Sigmoid colon (tissue), 7 donors: ENCODE data around the gene LRP1B. TPM values are rescaled to one million over a fixed set of nuclear protein-coding genes. Genes with fewer than 3 reads are reported as not detected.
"Not testable (repeated sequence)": the region's sequence is repeated elsewhere in the genome, so short reads cannot be mapped to it uniquely, and the experiment has no call there.

Experiments
- DNase-seq: peaks from one replicate; pipeline ENCODE4 v3.0.0-alpha.2; 2019
- H3K27ac ChIP-seq, 4 donors: fragments of 200-600 bp; sonication (generic); one replicate each; pipeline ENCODE4 v1.5.1; 2016 to 2019; ENCODE audit warnings: mild to moderate bottlenecking in 1 of 4
- H3K27me3 ChIP-seq, 3 donors: fragments of 200-600 bp; sonication (generic); one replicate each; pipeline ENCODE4 v1.5.1; 2019; ENCODE audit warnings: mild to moderate bottlenecking in 1 of 3
- H3K36me3 ChIP-seq, 4 donors: fragments of 200-600 bp; sonication (generic); one replicate each; pipeline ENCODE4 v1.5.1; 2016 to 2019
- H3K4me1 ChIP-seq, 4 donors: fragments of 200-600 bp; sonication (generic); one replicate each; pipeline ENCODE4 v1.5.1; 2017 to 2019
- H3K4me3 ChIP-seq, 4 donors: fragments of 200-600 bp; sonication (generic); one replicate each; pipeline ENCODE4 v1.5.1; 2017 to 2019; ENCODE audit warnings: mild to moderate bottlenecking in 2 of 4, moderate library complexity in 1 of 4
- H3K9me3 ChIP-seq, 4 donors: fragments of 200-600 bp in 3 of 4; sonication (generic) in 3 of 4; one replicate each; pipeline versions ENCODE4 v1.5.1 to v1.6.1; 2013 to 2019
- EP300 ChIP-seq, 4 donors: sonication (generic); formaldehyde crosslinking; IDR thresholded peaks; one replicate each; pipeline ENCODE4 v1.6.1; 2017; ENCODE audit warnings: antibody characterized with exemption in 4 of 4
- POLR2A ChIP-seq, 2 donors: fragments of 450-650 bp; IDR thresholded peaks; one replicate each; pipeline ENCODE4 v1.6.1; 2016; ENCODE audit warnings: antibody characterized with exemption in 2 of 2, mild to moderate bottlenecking in 2 of 2, moderate library complexity in 2 of 2
- POLR2AphosphoS5 ChIP-seq, 4 donors: sonication (generic); formaldehyde crosslinking; IDR thresholded peaks; one replicate each; pipeline ENCODE4 v1.6.1; 2017; ENCODE audit warnings: antibody characterized with exemption in 4 of 4
- WGBS, 2 donors: extraction: QIAGEN DNeasy Blood & Tissue Kit; methylation state at CpG; one replicate each; pipeline ENCODE4 v1.1.7; 2013; 5-methylcytosine and 5-hydroxymethylcytosine counted together
- intact Hi-C: fragments of 100-400 bp; cut with DNase I; formaldehyde crosslinking; loops from one replicate; pipeline ENCODE4 v1.15.1; 2023
- polyA plus RNA-seq, 3 donors: library from polyadenylated mRNA; stranded (reverse); fragments of 200-250 nt; gene quantifications; one replicate each; pipeline ENCODE4 v1.2.3, GENCODE V29; 2013
- total RNA-seq, 4 donors: library from RNA; depleted of rRNA; stranded (reverse); fragments of >200 nt; gene quantifications; one replicate each; pipeline ENCODE4 v1.1.0, GENCODE V29; 2016
- TF ChIP-seq, protein P1 (sequence below), 4 experiments: fragments of 450-650 bp in 3 of 4; fragments of 200-600 bp in 1 of 4; IDR thresholded peaks; one replicate each; pipeline ENCODE4 v1.5.1; 2016 to 2019; ENCODE audit warnings: antibody characterized with exemption in 4 of 4, mild to moderate bottlenecking in 3 of 4, moderate library complexity in 2 of 4
- donor health status: healthy with polysubstance abuse.
- donor health status: Bipolar disorder and iron deficiency.
- donor health status: healthy.

LRP1B gene
- total and polyA plus RNA-seq, 7 donors = 0.06 to 5.1 (median 2.0) TPM; not detected in 1

DNA sequence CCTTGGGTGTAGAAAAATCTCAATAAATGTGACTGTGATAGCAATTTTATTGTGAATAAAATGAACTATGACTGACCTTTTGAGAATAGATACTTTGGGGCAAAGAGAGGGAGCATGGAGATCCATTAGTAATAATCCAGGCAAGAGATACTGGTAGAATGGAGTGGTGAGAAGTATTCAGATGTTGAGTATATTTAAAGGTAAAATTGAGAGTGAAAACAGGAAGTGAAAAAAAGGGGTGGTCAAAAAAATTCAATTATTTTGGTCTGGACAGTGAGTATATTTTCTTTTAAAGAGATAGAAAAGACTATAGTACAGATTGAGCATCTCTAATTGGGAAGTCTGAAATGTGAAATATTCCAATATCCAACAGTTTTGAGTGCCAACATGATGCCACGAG, 1835.0 kb downstream of the LRP1B start:
- Histone ChIP-seq H3K27ac (no peak overlapping the region), H3K9me3 (no peaks in the 10 kb centered on the region), H3K36me3 (no peaks in the 10 kb centered on the region), H3K4me3 (no peak overlapping the region), H3K4me1 (no peaks in the 10 kb centered on the region), H3K27me3 (no peaks in the 10 kb centered on the region)
- WGBS, 2 donors = 78 to 87% methylated on average over 1 of the region's 1 CpG
- no peak for DNase-seq
- intact Hi-C loops = no loop called here
- no peak for TF ChIP-seq EP300 (IDR thresholded peaks at IDR 0.05)
- TF ChIP-seq, protein P1, sequence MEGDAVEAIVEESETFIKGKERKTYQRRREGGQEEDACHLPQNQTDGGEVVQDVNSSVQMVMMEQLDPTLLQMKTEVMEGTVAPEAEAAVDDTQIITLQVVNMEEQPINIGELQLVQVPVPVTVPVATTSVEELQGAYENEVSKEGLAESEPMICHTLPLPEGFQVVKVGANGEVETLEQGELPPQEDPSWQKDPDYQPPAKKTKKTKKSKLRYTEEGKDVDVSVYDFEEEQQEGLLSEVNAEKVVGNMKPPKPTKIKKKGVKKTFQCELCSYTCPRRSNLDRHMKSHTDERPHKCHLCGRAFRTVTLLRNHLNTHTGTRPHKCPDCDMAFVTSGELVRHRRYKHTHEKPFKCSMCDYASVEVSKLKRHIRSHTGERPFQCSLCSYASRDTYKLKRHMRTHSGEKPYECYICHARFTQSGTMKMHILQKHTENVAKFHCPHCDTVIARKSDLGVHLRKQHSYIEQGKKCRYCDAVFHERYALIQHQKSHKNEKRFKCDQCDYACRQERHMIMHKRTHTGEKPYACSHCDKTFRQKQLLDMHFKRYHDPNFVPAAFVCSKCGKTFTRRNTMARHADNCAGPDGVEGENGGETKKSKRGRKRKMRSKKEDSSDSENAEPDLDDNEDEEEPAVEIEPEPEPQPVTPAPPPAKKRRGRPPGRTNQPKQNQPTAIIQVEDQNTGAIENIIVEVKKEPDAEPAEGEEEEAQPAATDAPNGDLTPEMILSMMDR (IDR thresholded peaks at IDR 0.05) = no peak
- TF ChIP-seq POLR2AphosphoS5 (IDR thresholded peaks at IDR 0.05) = no peak
- no peak for TF ChIP-seq POLR2A (IDR thresholded peaks at IDR 0.05)

DNA sequence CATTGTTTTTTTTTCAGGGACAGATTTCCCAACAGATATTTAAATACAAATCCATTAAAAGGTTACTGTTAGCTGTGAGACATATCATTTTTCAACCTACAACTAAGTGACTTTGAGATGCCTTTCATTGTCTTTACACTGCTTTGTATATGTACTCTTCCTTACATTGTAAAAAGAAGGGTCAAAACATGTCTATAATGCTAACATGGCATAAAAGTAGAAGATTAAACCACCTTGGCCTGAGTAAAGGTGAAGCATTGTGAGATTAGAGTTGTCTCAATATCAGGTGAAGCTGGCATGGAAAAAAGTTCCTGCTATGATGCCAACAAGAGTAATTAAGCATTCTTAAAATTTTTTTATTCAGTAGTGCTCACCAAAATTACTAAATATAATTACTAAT, 1842.1 kb downstream of the LRP1B start:
- H3K36me3 ChIP-seq = no peaks in the 10 kb centered on the region
- no peaks in the 10 kb centered on the region for H3K4me1 ChIP-seq
- no peaks in the 10 kb centered on the region for H3K9me3 ChIP-seq
- no peak for DNase-seq
- intact Hi-C loops = no loop called here
- no peak for TF ChIP-seq EP300 (IDR thresholded peaks at IDR 0.05)
- TF ChIP-seq, protein P1 (IDR thresholded peaks at IDR 0.05) = no peak
- no peak for TF ChIP-seq POLR2AphosphoS5 (IDR thresholded peaks at IDR 0.05)
- TF ChIP-seq POLR2A (IDR thresholded peaks at IDR 0.05) = no peak
- no peaks in the 10 kb centered on the region for H3K27me3 ChIP-seq
- H3K4me3 ChIP-seq = no peak overlapping the region
- no peak overlapping the region for H3K27ac ChIP-seq

DNA sequence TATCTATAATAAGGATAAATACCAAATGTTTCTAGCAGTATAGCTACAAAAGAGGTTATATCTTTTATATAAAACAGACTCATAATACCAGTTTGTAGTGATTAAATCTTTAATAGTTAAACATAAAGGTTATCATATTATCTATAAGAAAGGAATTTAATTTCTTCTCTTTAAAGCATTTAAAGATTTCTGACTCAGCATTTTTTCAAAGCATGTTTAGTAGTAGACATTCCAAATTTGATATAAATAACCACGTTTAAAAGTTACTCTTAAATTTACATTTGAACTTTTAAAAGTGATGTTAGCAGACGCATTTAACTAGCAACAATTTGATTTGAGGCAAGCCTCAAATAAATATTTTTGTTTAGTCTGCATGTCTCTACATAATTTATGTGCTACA, 1842.6 kb downstream of the LRP1B start:
- intact Hi-C loops = no loop called here

DNA sequence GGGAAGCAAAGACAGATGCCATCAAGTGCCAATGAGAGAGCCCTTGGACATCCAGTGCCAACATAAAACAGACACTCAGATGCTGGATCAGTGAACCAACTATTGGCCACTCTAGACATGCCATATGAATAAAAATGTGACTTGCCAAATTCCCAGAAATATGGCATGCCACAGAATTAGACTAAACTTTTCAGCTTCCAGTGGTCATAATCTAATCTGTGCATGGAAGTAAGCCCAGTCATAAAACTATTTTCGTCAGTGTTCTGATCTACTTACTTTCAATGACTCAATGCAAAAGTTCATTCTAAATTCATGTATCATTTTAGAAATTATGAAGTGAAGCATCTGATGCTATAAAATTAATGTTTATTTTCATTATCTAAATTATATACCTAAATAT, 1844.4 kb downstream of the LRP1B start:
- Histone ChIP-seq H3K4me3 (no peak overlapping the region), H3K36me3 (no peaks in the 10 kb centered on the region), H3K9me3 (no peaks in the 10 kb centered on the region), H3K4me1 (no peaks in the 10 kb centered on the region), H3K27me3 (no peaks in the 10 kb centered on the region), H3K27ac (no peak overlapping the region)
- WGBS, 2 donors = 29 to 67% methylated on average over 1 of the region's 1 CpG
- no peak for TF ChIP-seq POLR2AphosphoS5 (IDR thresholded peaks at IDR 0.05)
- TF ChIP-seq EP300 (IDR thresholded peaks at IDR 0.05) = no peak
- TF ChIP-seq, protein P1 (IDR thresholded peaks at IDR 0.05) = no peak
- TF ChIP-seq POLR2A (IDR thresholded peaks at IDR 0.05) = no peak
- no peak for DNase-seq
- intact Hi-C loops = no loop called here

More for the DNA sequence above, 1842.6 kb downstream of the LRP1B start:
- Histone ChIP-seq H3K27me3 (no peaks in the 10 kb centered on the region), H3K36me3 (no peaks in the 10 kb centered on the region), H3K27ac (no peak overlapping the region), H3K4me3 (no peak overlapping the region), H3K4me1 (no peaks in the 10 kb centered on the region), H3K9me3 (no peaks in the 10 kb centered on the region)
- TF ChIP-seq POLR2AphosphoS5 (IDR thresholded peaks at IDR 0.05) = no peak
- TF ChIP-seq EP300 (IDR thresholded peaks at IDR 0.05) = no peak
- TF ChIP-seq, protein P1 (IDR thresholded peaks at IDR 0.05) = no peak
- TF ChIP-seq POLR2A (IDR thresholded peaks at IDR 0.05) = no peak
- WGBS, 2 donors = 61 to 71% methylated on average over 2 of the region's 2 CpGs
- no peak for DNase-seq

DNA sequence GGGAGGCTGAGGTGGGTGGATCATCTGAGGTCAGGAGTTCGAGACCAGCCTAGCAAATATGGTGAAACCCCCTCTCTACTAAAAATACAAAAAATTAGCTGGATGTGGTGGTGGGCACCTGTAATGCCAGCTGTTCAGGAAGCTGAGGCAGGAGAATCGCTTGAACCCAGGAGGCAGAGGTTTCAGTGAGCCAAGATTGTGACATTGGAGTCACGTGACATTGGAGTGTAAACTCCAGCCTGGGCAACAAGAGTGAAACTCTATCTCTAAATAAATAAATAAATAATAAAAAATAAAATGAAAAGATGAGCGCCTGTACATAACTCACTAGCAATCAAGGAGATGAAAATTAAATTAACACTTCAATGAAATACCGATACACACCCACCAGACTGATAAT, 1853.5 kb downstream of the LRP1B start:
- H3K4me3 ChIP-seq, DNase-seq, H3K27me3 ChIP-seq, H3K9me3 ChIP-seq, H3K4me1 ChIP-seq, H3K27ac ChIP-seq, H3K36me3 ChIP-seq, intact Hi-C loops: not testable (repeated sequence)
- WGBS, 2 donors = 49 to 56% methylated on average over 5 of the region's 5 CpGs
